H9 (cell line): ENCODE data around the gene NAMPT. TPM values are rescaled to one million over a fixed set of nuclear protein-coding genes. Genes with fewer than 3 reads are reported as not detected.

Experiments used
- DNase-seq: peaks from one replicate; pipeline ENCODE4 v3.0.0-alpha.2; 2017
- H2AFZ ChIP-seq: one replicate; pipeline ENCODE4 v1.6.1; 2013; ENCODE audit warnings: mild to moderate bottlenecking, low read length, control low read depth, moderate library complexity
- H2AK5ac ChIP-seq: 2 replicates; pipeline ENCODE4 v1.6.1; 2013; ENCODE audit warnings: low read length, control low read depth, mixed read lengths; ENCODE audit not compliant: insufficient read length
- H2BK120ac ChIP-seq: one replicate; pipeline ENCODE4 v1.6.1; 2013; ENCODE audit warnings: low read depth, mild to moderate bottlenecking, low read length, control low read depth, inconsistent platforms; ENCODE audit not compliant: poor library complexity, severe bottlenecking
- H2BK12ac ChIP-seq: 2 replicates; pipeline ENCODE4 v1.6.1; 2013; ENCODE audit warnings: low read length, control low read depth, mixed read lengths, low read depth; ENCODE audit not compliant: insufficient read length
- H2BK15ac ChIP-seq: 2 replicates; pipeline ENCODE4 v1.6.1; 2013; ENCODE audit warnings: low read depth, low read length, control low read depth
- H2BK20ac ChIP-seq: one replicate; pipeline ENCODE4 v1.6.1; 2013; ENCODE audit warnings: low read depth, mild to moderate bottlenecking, low read length, control low read depth, inconsistent platforms; ENCODE audit not compliant: poor library complexity, severe bottlenecking
- H2BK5ac ChIP-seq: 2 replicates; pipeline ENCODE4 v1.6.1; 2013; ENCODE audit warnings: low read length, control low read depth, mixed read lengths; ENCODE audit not compliant: insufficient read length
- H3K14ac ChIP-seq: 2 replicates; pipeline ENCODE4 v1.6.1; 2013; ENCODE audit warnings: low read length, control low read depth; ENCODE audit not compliant: insufficient read depth
- H3K18ac ChIP-seq: 2 replicates; pipeline ENCODE4 v1.6.1; 2013; ENCODE audit warnings: low read depth, mild to moderate bottlenecking, mixed read lengths, low read length, control low read depth; ENCODE audit not compliant: insufficient read length
- H3K23ac ChIP-seq: 2 replicates; pipeline ENCODE4 v1.6.1; 2013; ENCODE audit warnings: low read length, control low read depth, mixed read lengths, low read depth; ENCODE audit not compliant: insufficient read length
- H3K23me2 ChIP-seq: 2 replicates; pipeline ENCODE4 v1.6.1; 2013; ENCODE audit warnings: low read depth, mild to moderate bottlenecking, mixed read lengths, low read length, control low read depth; ENCODE audit not compliant: insufficient read length, poor library complexity, severe bottlenecking
- H3K27ac ChIP-seq: 2 replicates; pipeline ENCODE4 v1.5.1; 2013; ENCODE audit warnings: low read length, control low read depth, mixed read lengths, low read depth; ENCODE audit not compliant: insufficient read length
- H3K27me3 ChIP-seq: 2 replicates; pipeline ENCODE4 v1.6.1; 2013; ENCODE audit warnings: low read length, control low read depth, inconsistent platforms; ENCODE audit not compliant: insufficient read depth
- H3K4ac ChIP-seq: 2 replicates; pipeline ENCODE4 v1.6.1; 2013; ENCODE audit warnings: low read depth, mild to moderate bottlenecking, control low read depth, inconsistent platforms, low read length, moderate library complexity
- H3K4me1 ChIP-seq: 2 replicates; pipeline ENCODE4 v1.6.1; 2013; ENCODE audit warnings: low read length, control low read depth, inconsistent platforms; ENCODE audit not compliant: insufficient read depth
- H3K4me2 ChIP-seq: 2 replicates; pipeline ENCODE4 v1.6.1; 2013; ENCODE audit warnings: low read length, control low read depth, mixed read lengths; ENCODE audit not compliant: insufficient read length, insufficient read depth
- H3K56ac ChIP-seq: 2 replicates; pipeline ENCODE4 v1.6.1; 2013; ENCODE audit warnings: low read depth, mild to moderate bottlenecking, mixed read lengths, low read length, control low read depth; ENCODE audit not compliant: insufficient read length
- H3K79me1 ChIP-seq: 2 replicates; pipeline ENCODE4 v1.6.1; 2013; ENCODE audit warnings: low read depth, mild to moderate bottlenecking, moderate library complexity, low read length, control low read depth, inconsistent platforms; ENCODE audit not compliant: insufficient read depth, poor library complexity, severe bottlenecking
- H3K79me2 ChIP-seq: 2 replicates; pipeline ENCODE4 v1.6.1; 2013; ENCODE audit warnings: low read length, control low read depth, inconsistent platforms; ENCODE audit not compliant: insufficient read depth
- H3K9ac ChIP-seq: 2 replicates; pipeline ENCODE4 v1.6.1; 2013; ENCODE audit warnings: low read length, control low read depth, mixed read lengths; ENCODE audit not compliant: insufficient read length; ENCODE audit errors: extremely low read depth
- H3K9me3 ChIP-seq: one replicate; pipeline ENCODE4 v1.6.1; 2013; ENCODE audit warnings: low read depth, low read length, inconsistent platforms; ENCODE audit not compliant: control insufficient read depth
- H3T11ph ChIP-seq: one replicate; pipeline ENCODE4 v1.6.1; 2013; ENCODE audit warnings: mild to moderate bottlenecking, low read length, control low read depth, inconsistent platforms
- H4K20me1 ChIP-seq: one replicate; pipeline ENCODE4 v1.6.1; 2013; ENCODE audit not compliant: control insufficient read depth, insufficient read length, insufficient read depth
- H4K5ac ChIP-seq: 2 replicates; pipeline ENCODE4 v1.6.1; 2013; ENCODE audit warnings: low read depth, mild to moderate bottlenecking, mixed read lengths, low read length, control low read depth; ENCODE audit not compliant: insufficient read length
- H4K8ac ChIP-seq: replicated peaks from 2 replicates; pipeline ENCODE4 v1.6.1; 2013; ENCODE audit warnings: low read length, control low read depth, mixed read lengths, low read depth; ENCODE audit not compliant: insufficient read length
- H4K91ac ChIP-seq: 2 replicates; pipeline ENCODE4 v1.6.1; 2013; ENCODE audit warnings: low read depth, mild to moderate bottlenecking, moderate library complexity, mixed read lengths, low read length, control low read depth; ENCODE audit not compliant: insufficient read length
- H3K27ac Mint-ChIP-seq, 3 experiments: 2 replicates in 2 of 3; 3 replicates in 1 of 3; pipeline ENCODE4 v1.8.0; 2020 to 2021; ENCODE audit warnings: mixed read lengths in 3 of 3, mild to moderate bottlenecking in 1 of 3, moderate library complexity in 1 of 3
- H3K27me3 Mint-ChIP-seq: 2 replicates; pipeline ENCODE4 v1.8.0; 2021; ENCODE audit warnings: low read depth, mild to moderate bottlenecking, moderate library complexity, mixed read lengths
- H3K36me3 Mint-ChIP-seq, 3 experiments: 2 replicates in 2 of 3; 3 replicates in 1 of 3; pipeline ENCODE4 v1.8.0; 2020 to 2021; ENCODE audit warnings: low read depth in 3 of 3, mixed read lengths in 3 of 3; ENCODE audit not compliant: insufficient read depth in 1 of 3
- H3K4me1 Mint-ChIP-seq, 2 experiments: 2 replicates each; pipeline ENCODE4 v1.8.0; 2020; ENCODE audit warnings: mixed read lengths in 2 of 2
- H3K4me3 Mint-ChIP-seq, 2 experiments: 2 replicates in 1 of 2; 3 replicates in 1 of 2; pipeline ENCODE4 v1.8.0; 2020 to 2021; ENCODE audit warnings: mild to moderate bottlenecking in 2 of 2, mixed read lengths in 2 of 2, moderate library complexity in 1 of 2
- H3K9me3 Mint-ChIP-seq, 2 experiments: 2 replicates in 1 of 2; 3 replicates in 1 of 2; pipeline ENCODE4 v1.8.0; 2020; ENCODE audit warnings: mild to moderate bottlenecking in 2 of 2, mixed read lengths in 2 of 2, moderate library complexity in 1 of 2
- WGBS: extraction: QIAGEN DNeasy Blood & Tissue Kit; methylation state at CpG from one replicate; pipeline ENCODE4 v1.1.7; 2013; ENCODE audit warnings: missing lambda C conversion rate, low lambda C conversion rate, mixed read lengths; ENCODE audit not compliant: insufficient read length; ENCODE audit errors: extremely low coverage; 5-methylcytosine and 5-hydroxymethylcytosine counted together
- total RNA-seq: library from RNA; stranded (reverse); gene quantifications from 2 replicates; pipeline ENCODE4 v1.2.1, GENCODE V29; 2021
- TF ChIP-seq, protein P1 (sequence below): fragments of 200-600 bp; sonication (generic); conservative IDR thresholded peaks from 3 replicates; pipeline ENCODE4 v1.8.0; 2021; ENCODE audit warnings: antibody characterized with exemption, mild to moderate bottlenecking

The NAMPT gene
- total RNA-seq, 1 experiment from 2014 or later = 83.5 TPM

DNA sequence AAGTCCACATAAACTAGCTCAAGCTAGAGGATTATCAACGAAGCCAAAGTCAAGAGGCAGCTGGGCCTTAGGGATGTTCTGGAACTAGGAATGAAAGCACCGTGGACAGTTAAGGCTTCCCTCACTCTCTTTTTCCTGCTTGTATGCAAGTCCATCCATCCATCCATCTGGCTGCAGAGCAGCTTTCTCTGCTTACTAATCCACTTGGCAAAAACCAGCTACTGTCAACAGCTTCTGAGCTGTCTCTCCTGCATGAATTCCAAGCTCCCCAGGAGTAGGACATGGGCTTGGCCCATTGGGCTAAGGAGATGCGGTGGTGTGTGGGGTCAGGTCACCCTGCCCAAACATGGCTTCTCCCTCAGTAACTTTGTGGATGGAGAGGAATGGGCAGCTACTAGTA is 66.2 kb downstream of the NAMPT start:
- Histone ChIP-seq H2AFZ (no peak overlapping the region), H3K14ac (no peak overlapping the region), H3K79me1 (no peaks in the 10 kb centered on the region), H4K5ac (no peak overlapping the region), H4K8ac (no peak overlapping the region), H2BK20ac (no peak overlapping the region), H2BK120ac (no peak overlapping the region), H3K23ac (no peak overlapping the region), H2BK15ac (no peak overlapping the region), H3K27me3 (no peaks in the 10 kb centered on the region), H2BK5ac (no peak overlapping the region), H3K9me3 (no peaks in the 10 kb centered on the region), H3K4me2 (no peak overlapping the region), H3K27ac (no peak overlapping the region), H3K4me1 (no peaks in the 10 kb centered on the region), H2BK12ac (no peak overlapping the region), H3K4ac (no peak overlapping the region), H2AK5ac (no peak overlapping the region), H4K91ac (no peak overlapping the region), H3K56ac (no peak overlapping the region), H3K18ac (no peak overlapping the region), H3T11ph (no peak overlapping the region), H3K79me2 (no peaks in the 10 kb centered on the region), H3K9ac (no peak overlapping the region), H4K20me1 (no peaks in the 10 kb centered on the region), H3K23me2 (no peaks in the 10 kb centered on the region)
- Mint-ChIP-seq H3K27me3 (peaks cover 2% of the 10 kb centered on the region; the same call in 1 of the 2 replicates), H3K4me1 (peaks cover 8 to 14% of the 10 kb centered on the region in 2 experiments), H3K9me3 (no peaks in the 10 kb centered on the region), H3K36me3 (no peaks in the 10 kb centered on the region), H3K4me3 (no peak overlapping the region), H3K27ac (no peak overlapping the region)
- no peak for DNase-seq
- TF ChIP-seq, protein P1, sequence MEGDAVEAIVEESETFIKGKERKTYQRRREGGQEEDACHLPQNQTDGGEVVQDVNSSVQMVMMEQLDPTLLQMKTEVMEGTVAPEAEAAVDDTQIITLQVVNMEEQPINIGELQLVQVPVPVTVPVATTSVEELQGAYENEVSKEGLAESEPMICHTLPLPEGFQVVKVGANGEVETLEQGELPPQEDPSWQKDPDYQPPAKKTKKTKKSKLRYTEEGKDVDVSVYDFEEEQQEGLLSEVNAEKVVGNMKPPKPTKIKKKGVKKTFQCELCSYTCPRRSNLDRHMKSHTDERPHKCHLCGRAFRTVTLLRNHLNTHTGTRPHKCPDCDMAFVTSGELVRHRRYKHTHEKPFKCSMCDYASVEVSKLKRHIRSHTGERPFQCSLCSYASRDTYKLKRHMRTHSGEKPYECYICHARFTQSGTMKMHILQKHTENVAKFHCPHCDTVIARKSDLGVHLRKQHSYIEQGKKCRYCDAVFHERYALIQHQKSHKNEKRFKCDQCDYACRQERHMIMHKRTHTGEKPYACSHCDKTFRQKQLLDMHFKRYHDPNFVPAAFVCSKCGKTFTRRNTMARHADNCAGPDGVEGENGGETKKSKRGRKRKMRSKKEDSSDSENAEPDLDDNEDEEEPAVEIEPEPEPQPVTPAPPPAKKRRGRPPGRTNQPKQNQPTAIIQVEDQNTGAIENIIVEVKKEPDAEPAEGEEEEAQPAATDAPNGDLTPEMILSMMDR = no peak
- no CpG with 5 or more reads among the region's 3 CpGs for WGBS
